DND-41 (cell line): ENCODE results near the gene DLL3.

Source experiments
- ATAC-seq: fragments of 200-7000 bp; cut with Tn5 transposase; 3 replicates; pipeline ENCODE4 v1.9.1; 2021; ENCODE audit warnings: low read depth; ENCODE audit not compliant: insufficient read depth
- DNase-seq: peaks from one replicate; pipeline ENCODE4 v3.0.0-alpha.2; 2020
- H2AFZ ChIP-seq: 2 replicates; pipeline ENCODE4 v1.6.0; 2012; ENCODE audit warnings: low read depth, low read length
- H3K27ac ChIP-seq: 2 replicates; pipeline ENCODE4 v1.5.1; 2012; ENCODE audit warnings: low read length, inconsistent platforms
- H3K27me3 ChIP-seq: fragments of 200-600 bp; sonication (generic); 2 replicates; pipeline ENCODE4 v1.6.0; 2012; ENCODE audit warnings: low read length, mild to moderate bottlenecking, inconsistent platforms; ENCODE audit not compliant: insufficient read depth, poor library complexity
- H3K36me3 ChIP-seq: 2 replicates; pipeline ENCODE4 v1.5.1; 2012; ENCODE audit warnings: low read length, inconsistent platforms; ENCODE audit not compliant: insufficient read depth
- H3K4me1 ChIP-seq: 2 replicates; pipeline ENCODE4 v1.5.1; 2012; ENCODE audit warnings: mild to moderate bottlenecking, low read length; ENCODE audit not compliant: insufficient read depth
- H3K4me2 ChIP-seq: 2 replicates; pipeline ENCODE4 v1.6.0; 2012; ENCODE audit warnings: mild to moderate bottlenecking, moderate library complexity, low read length, inconsistent platforms; ENCODE audit not compliant: insufficient read depth
- H3K4me3 ChIP-seq, 2 experiments: fragments of 200-600 bp in 1 of 2; shearing (Covaris generic) in 1 of 2; 2 replicates each; pipeline ENCODE4 v1.5.1; 2012 to 2016; ENCODE audit warnings: inconsistent platforms in 2 of 2, low read length in 2 of 2, mild to moderate bottlenecking in 2 of 2, low read depth in 1 of 2, moderate library complexity in 1 of 2
- H3K79me2 ChIP-seq: 2 replicates; pipeline ENCODE4 v1.6.0; 2012; ENCODE audit warnings: low read length, inconsistent platforms; ENCODE audit not compliant: insufficient read depth
- H3K9ac ChIP-seq: 2 replicates; pipeline ENCODE4 v1.6.0; 2012; ENCODE audit warnings: low read depth, mild to moderate bottlenecking, inconsistent platforms, low read length, moderate library complexity
- H3K9me3 ChIP-seq: 2 replicates; pipeline ENCODE4 v1.5.1; 2012; ENCODE audit warnings: low read length, moderate library complexity, mild to moderate bottlenecking, inconsistent platforms; ENCODE audit not compliant: insufficient read depth, severe bottlenecking
- H4K20me1 ChIP-seq: 2 replicates; pipeline ENCODE4 v1.6.0; 2012; ENCODE audit warnings: low read length; ENCODE audit not compliant: insufficient read depth
- EZH2 ChIP-seq: IDR thresholded peaks from 3 replicates; pipeline ENCODE4 v1.6.1; 2012; ENCODE audit warnings: borderline replicate concordance, low read depth, mild to moderate bottlenecking, moderate library complexity, low read length, inconsistent platforms; ENCODE audit not compliant: severe bottlenecking
- TF ChIP-seq, protein P1 (sequence below): IDR thresholded peaks from 2 replicates; pipeline ENCODE4 v1.5.1; 2012; ENCODE audit warnings: borderline replicate concordance, low read length, moderate library complexity, mild to moderate bottlenecking; ENCODE audit not compliant: poor library complexity, severe bottlenecking; ENCODE audit errors: extremely low read depth

The DLL3 gene

GRCh38 chr19:39480337-39481228 is 18.2 kb upstream of the DLL3 start, which contains the start of gene TIMM50:
TIMM50 (plus strand) TSS chr19:39480838; CDS start chr19:39480854, 16 bp downstream.
- Histone ChIP-seq H3K27me3 (no peaks in the 10 kb centered on the region), H3K79me2 (peaks cover 31% of the 10 kb centered on the region), H4K20me1 (no peaks in the 10 kb centered on the region), H3K4me1 (peaks cover 25% of the 10 kb centered on the region), H3K4me2 (peak within 1 kb of the TSS; percentile 71), H3K9ac (peak within 1 kb of the TSS; percentile 73), H2AFZ (peak within 1 kb of the TSS; percentile 81), H3K27ac (peak within 1 kb of the TSS; percentile 91), H3K36me3 (peaks cover 35% of the 10 kb centered on the region), H3K9me3 (no peaks in the 10 kb centered on the region), H3K4me3 (peak within 1 kb of the TSS; percentile 42 to 68; a peak in 3 of 4 replicates)
- peak; percentile 95 for ATAC-seq
- TF ChIP-seq, protein P1, sequence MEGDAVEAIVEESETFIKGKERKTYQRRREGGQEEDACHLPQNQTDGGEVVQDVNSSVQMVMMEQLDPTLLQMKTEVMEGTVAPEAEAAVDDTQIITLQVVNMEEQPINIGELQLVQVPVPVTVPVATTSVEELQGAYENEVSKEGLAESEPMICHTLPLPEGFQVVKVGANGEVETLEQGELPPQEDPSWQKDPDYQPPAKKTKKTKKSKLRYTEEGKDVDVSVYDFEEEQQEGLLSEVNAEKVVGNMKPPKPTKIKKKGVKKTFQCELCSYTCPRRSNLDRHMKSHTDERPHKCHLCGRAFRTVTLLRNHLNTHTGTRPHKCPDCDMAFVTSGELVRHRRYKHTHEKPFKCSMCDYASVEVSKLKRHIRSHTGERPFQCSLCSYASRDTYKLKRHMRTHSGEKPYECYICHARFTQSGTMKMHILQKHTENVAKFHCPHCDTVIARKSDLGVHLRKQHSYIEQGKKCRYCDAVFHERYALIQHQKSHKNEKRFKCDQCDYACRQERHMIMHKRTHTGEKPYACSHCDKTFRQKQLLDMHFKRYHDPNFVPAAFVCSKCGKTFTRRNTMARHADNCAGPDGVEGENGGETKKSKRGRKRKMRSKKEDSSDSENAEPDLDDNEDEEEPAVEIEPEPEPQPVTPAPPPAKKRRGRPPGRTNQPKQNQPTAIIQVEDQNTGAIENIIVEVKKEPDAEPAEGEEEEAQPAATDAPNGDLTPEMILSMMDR: peak; percentile 23
- no peak for TF ChIP-seq EZH2
- peak; percentile 98 for DNase-seq

- H3K4me1 ChIP-seq: peaks cover 25% of the 10 kb centered on the region
- H3K4me3 ChIP-seq: peak overlapping the region; percentile 42 to 68; a peak in 3 of 4 replicates
- H3K9ac ChIP-seq: peak overlapping the region; percentile 73
- peaks cover 35% of the 10 kb centered on the region for H3K36me3 ChIP-seq
- peak overlapping the region; percentile 70 for H2AFZ ChIP-seq
- no peaks in the 10 kb centered on the region for H4K20me1 ChIP-seq
- no peak for ATAC-seq
- peak; percentile 15 for DNase-seq
- peak overlapping the region; percentile 69 for H3K27ac ChIP-seq
- TF ChIP-seq, protein P1: no peak
- TF ChIP-seq EZH2: no peak
- peaks cover 31% of the 10 kb centered on the region for H3K79me2 ChIP-seq
- H3K9me3 ChIP-seq: no peaks in the 10 kb centered on the region
- no peaks in the 10 kb centered on the region for H3K27me3 ChIP-seq
- peak overlapping the region; percentile 71 for H3K4me2 ChIP-seq
Measured at GRCh38 chr19:39481229-39481545, 17.6 kb upstream of the DLL3 start.

DNA sequence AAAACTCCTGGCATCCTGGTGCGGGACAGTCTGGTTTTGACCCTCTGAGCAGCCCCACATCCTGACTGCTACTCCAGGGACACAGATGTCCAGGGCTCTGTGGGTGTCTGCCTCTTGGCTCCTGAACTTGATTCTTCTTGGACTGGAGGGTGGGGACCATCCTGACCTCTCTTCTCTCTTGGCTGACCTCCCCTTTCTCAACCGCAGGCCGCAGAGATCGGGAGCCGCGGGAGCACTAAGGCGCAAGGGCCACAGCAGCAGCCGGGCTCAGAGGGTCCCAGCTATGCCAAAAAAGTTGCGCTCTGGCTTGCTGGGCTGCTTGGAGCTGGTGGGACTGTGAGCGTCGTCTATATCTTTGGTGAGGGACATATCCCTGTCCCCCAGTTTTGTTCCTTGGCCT is 17.1 kb upstream of the DLL3 start:
- peak overlapping the region; percentile 70; the same call in 1 of the 2 replicates for H2AFZ ChIP-seq
- H3K4me3 ChIP-seq: peak overlapping the region; percentile 42 to 68; a peak in 3 of 4 replicates
- H4K20me1 ChIP-seq: peaks cover under 1% of the 10 kb centered on the region; the same call in 1 of the 2 replicates
- H3K4me1 ChIP-seq: peaks cover 25% of the 10 kb centered on the region
- no peak for ATAC-seq
- peaks cover 35% of the 10 kb centered on the region for H3K36me3 ChIP-seq
- peak overlapping the region; percentile 69 for H3K27ac ChIP-seq
- peak overlapping the region; percentile 71 for H3K4me2 ChIP-seq
- H3K9ac ChIP-seq: peak overlapping the region; percentile 73
- H3K9me3 ChIP-seq: no peaks in the 10 kb centered on the region
- peaks cover 31% of the 10 kb centered on the region for H3K79me2 ChIP-seq
- no peak for TF ChIP-seq EZH2
- TF ChIP-seq, protein P1: no peak
- no peak for DNase-seq
- no peaks in the 10 kb centered on the region for H3K27me3 ChIP-seq
